Activated T-helper 1 cell treated with anti-CD3 and anti-CD28 coated beads, Interleukin-12 subunit alpha, Interleukin-12 subunit beta, Interleukin-2, Interleukin-4 antibody, amounts not matched to agents 30 ng/mL and 10 ng/mL and 1 ng/mL, durations not matched to agents 14 hours and 24 hours and 36 hours (primary cell): ENCODE data around the gene LEMD3. TPM values are rescaled to one million over a fixed set of nuclear protein-coding genes. Genes with fewer than 3 reads are reported as not detected.

ENCODE experiments used
- DNase-seq: peaks from one replicate; pipeline ENCODE4 v3.0.0; 2021; ENCODE audit warnings: low spot score
- H3K27ac Mint-ChIP-seq: one replicate; pipeline ENCODE4 v1.8.0; 2021; ENCODE audit warnings: mild to moderate bottlenecking, mixed read lengths
- H3K27me3 Mint-ChIP-seq: one replicate; pipeline ENCODE4 v1.8.0; 2022; ENCODE audit warnings: mild to moderate bottlenecking, moderate library complexity, mixed read lengths; ENCODE audit not compliant: insufficient read depth
- H3K36me3 Mint-ChIP-seq: one replicate; pipeline ENCODE4 v1.8.0; 2021; ENCODE audit warnings: low read depth, mixed read lengths
- H3K4me1 Mint-ChIP-seq: one replicate; pipeline ENCODE4 v1.8.0; 2021; ENCODE audit warnings: low read depth, mixed read lengths
- H3K4me3 Mint-ChIP-seq: one replicate; pipeline ENCODE4 v1.8.0; 2021; ENCODE audit warnings: mild to moderate bottlenecking, moderate library complexity, mixed read lengths
- H3K9me3 Mint-ChIP-seq: one replicate; pipeline ENCODE4 v1.8.0; 2021; ENCODE audit warnings: mixed read lengths
- intact Hi-C: fragments of 100-400 bp; cut with micrococcal nuclease; formaldehyde crosslinking; loops from one replicate; pipeline ENCODE4 v1.15.1; 2024
- total RNA-seq: library from RNA; stranded (reverse); gene quantifications from 2 replicates; pipeline ENCODE4 v1.2.3, GENCODE V29; 2022

Gene LEMD3
- total RNA-seq, 1 donor from 2014 or later: 26.5 TPM

GRCh38 chr12:65238609-65239008 is 69.2 kb downstream of the LEMD3 start:
- Mint-ChIP-seq H3K4me3 (no peak overlapping the region), H3K27me3 (no peaks in the 10 kb centered on the region), H3K4me1 (no peaks in the 10 kb centered on the region), H3K27ac (no peak overlapping the region), H3K36me3 (peaks cover 23% of the 10 kb centered on the region), H3K9me3 (no peaks in the 10 kb centered on the region)
- intact Hi-C loops: no loop called here
- DNase-seq: no peak

- Mint-ChIP-seq H3K4me1 (peaks cover 15% of the 10 kb centered on the region), H3K9me3 (no peaks in the 10 kb centered on the region), H3K4me3 (no peak overlapping the region), H3K36me3 (peaks cover 24% of the 10 kb centered on the region), H3K27me3 (peaks cover under 1% of the 10 kb centered on the region), H3K27ac (peak overlapping the region; percentile 87)
- DNase-seq: no peak
- intact Hi-C loops: loop anchor here (1.0 to 10.0 kb wide), 3 partner anchors 17 to 406 kb away; no protein-coding TSS in a partner anchor
These were observed 79.6 kb downstream of the LEMD3 start for GRCh38 chr12:65248656-65249633.

DNA sequence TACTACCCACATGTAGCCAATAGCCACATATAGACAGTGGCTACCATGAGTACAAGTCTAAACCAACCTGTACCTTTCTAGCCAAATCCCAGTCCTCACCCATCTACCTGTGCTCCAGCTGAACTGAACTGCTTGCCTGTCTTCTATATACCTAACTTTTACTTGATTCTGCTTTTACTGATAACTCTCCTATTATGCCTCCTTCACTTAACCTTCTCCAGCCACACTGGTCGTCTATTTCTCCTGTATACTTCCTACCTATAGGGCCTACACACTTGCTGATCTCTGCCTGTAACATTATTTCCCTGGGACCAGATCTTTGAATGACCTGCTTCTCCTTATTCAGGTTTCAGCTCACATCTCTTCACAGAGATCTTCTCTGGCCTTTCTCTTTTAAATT is 83.1 kb downstream of the LEMD3 start:
- Mint-ChIP-seq H3K9me3 (no peaks in the 10 kb centered on the region), H3K27ac (no peak overlapping the region), H3K27me3 (peaks cover 5% of the 10 kb centered on the region), H3K4me1 (peaks cover 15% of the 10 kb centered on the region), H3K4me3 (no peak overlapping the region), H3K36me3 (peaks cover 15% of the 10 kb centered on the region)
- DNase-seq: no peak
- intact Hi-C loops: no loop called here

GRCh38 chr12:65257986-65258385 is 88.6 kb downstream of the LEMD3 start:
- intact Hi-C loops: no loop called here
- Mint-ChIP-seq H3K36me3 (no peaks in the 10 kb centered on the region), H3K27me3 (peaks cover 9% of the 10 kb centered on the region), H3K4me3 (no peak overlapping the region), H3K9me3 (no peaks in the 10 kb centered on the region), H3K27ac (no peak overlapping the region), H3K4me1 (no peaks in the 10 kb centered on the region)
- DNase-seq: no peak

DNA sequence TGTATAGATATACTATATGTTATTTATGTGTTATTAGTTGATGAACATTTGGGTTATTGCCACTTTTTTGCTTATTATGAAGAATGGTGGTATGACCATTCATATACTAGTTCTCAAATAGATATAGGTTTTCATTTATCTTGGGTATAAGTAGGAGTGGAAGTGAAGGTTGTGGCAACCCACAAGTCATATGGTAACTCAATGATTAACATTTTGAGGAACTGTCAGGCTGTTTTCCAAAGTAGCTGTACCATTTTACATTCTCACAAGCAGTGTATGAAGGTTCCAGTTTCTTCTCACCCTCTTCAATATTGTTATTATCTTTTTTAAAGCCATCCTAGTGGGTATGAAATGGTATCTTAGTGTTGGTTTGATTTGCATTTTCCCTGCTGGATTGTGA is 90.1 kb downstream of the LEMD3 start:
- Mint-ChIP-seq H3K4me3 (no peak overlapping the region), H3K9me3 (no peaks in the 10 kb centered on the region), H3K36me3 (no peaks in the 10 kb centered on the region)

DNA sequence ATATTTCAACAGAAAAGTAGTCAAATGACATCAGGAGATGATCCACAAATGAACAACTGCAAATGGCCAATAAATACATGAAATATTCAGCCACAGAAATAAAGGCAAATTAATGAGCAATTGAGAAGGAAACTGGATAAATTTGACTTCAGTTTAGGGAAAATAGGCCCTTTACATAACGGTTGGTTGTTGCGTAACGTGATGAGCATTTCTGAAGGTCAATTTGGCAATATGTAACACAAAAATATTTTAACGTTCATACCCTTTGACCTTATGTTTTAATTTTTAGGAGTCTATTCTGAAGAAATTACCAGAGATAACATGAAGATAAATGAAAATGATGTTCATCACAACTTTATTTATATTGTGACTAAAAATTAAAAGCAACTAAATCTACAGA is 94.4 kb downstream of the LEMD3 start:
- intact Hi-C loops: no loop called here
- H3K4me1 Mint-ChIP-seq: no peaks in the 10 kb centered on the region
- H3K27ac Mint-ChIP-seq: no peak overlapping the region

More for the DNA sequence above, 90.1 kb downstream of the LEMD3 start:
- DNase-seq: no peak
- no peaks in the 10 kb centered on the region for H3K4me1 Mint-ChIP-seq
- no peak overlapping the region for H3K27ac Mint-ChIP-seq
- intact Hi-C loops: no loop called here
- peaks cover 7% of the 10 kb centered on the region for H3K27me3 Mint-ChIP-seq

GRCh38 chr12:65266408-65266807 is 97.0 kb downstream of the LEMD3 start:
- Mint-ChIP-seq H3K4me1 (no peaks in the 10 kb centered on the region), H3K4me3 (no peak overlapping the region), H3K27ac (no peak overlapping the region), H3K27me3 (peaks cover 17% of the 10 kb centered on the region), H3K36me3 (no peaks in the 10 kb centered on the region), H3K9me3 (no peaks in the 10 kb centered on the region)
- no peak for DNase-seq
- intact Hi-C loops: no loop called here

More for the DNA sequence above, 94.4 kb downstream of the LEMD3 start:
- peaks cover 17% of the 10 kb centered on the region for H3K27me3 Mint-ChIP-seq
- no peaks in the 10 kb centered on the region for H3K36me3 Mint-ChIP-seq
- no peaks in the 10 kb centered on the region for H3K9me3 Mint-ChIP-seq
- no peak for DNase-seq
- no peak overlapping the region for H3K4me3 Mint-ChIP-seq

DNA sequence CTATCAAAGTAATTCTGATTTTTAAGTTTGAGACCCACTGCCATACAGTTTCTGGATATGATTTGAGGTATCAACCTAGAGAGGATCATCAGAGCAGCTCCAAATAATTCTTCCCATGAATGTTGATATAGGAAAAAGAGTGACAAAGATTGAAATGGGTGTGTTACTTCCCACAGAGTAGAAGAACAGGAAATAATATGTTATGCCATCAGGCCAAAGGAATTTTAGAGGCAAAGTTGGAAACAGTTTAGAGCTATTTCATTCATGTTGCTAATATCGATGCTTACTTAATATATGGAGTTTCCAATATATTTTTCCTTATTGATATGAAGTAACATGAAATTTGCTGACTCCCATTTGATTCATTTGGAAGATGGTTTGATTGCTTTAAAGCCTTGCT is 100.2 kb downstream of the LEMD3 start:
- Mint-ChIP-seq H3K36me3 (no peaks in the 10 kb centered on the region), H3K4me1 (no peaks in the 10 kb centered on the region), H3K4me3 (no peak overlapping the region), H3K27ac (no peak overlapping the region), H3K27me3 (peaks cover 26% of the 10 kb centered on the region), H3K9me3 (no peaks in the 10 kb centered on the region)
- intact Hi-C loops: no loop called here
- DNase-seq: no peak

- Mint-ChIP-seq H3K27ac (no peak overlapping the region), H3K27me3 (peaks cover 43% of the 10 kb centered on the region), H3K9me3 (no peaks in the 10 kb centered on the region), H3K36me3 (no peaks in the 10 kb centered on the region), H3K4me3 (no peak overlapping the region), H3K4me1 (no peaks in the 10 kb centered on the region)
- intact Hi-C loops: no loop called here
- no peak for DNase-seq
These were observed 105.4 kb downstream of the LEMD3 start for GRCh38 chr12:65274602-65275272.

DNA sequence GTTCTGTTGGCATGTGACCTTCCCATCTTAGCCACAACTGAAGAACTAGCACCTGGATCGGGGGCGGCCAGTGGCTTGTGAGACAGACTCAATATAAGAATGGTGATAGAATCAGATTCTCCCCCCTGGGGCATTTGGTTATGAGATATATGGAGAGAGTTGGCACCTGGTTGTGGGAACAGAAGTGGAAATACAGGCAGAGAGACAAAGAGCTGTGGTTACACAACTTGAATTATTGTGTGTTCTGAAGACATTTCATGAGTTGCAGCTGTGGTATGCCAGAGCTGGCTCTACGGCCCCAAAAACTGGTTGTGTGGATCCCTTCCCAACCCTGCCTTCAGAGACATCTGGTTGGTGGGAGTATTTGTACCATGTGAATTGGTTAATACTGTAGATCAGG is 106.2 kb downstream of the LEMD3 start:
- Mint-ChIP-seq H3K36me3 (no peaks in the 10 kb centered on the region), H3K27ac (no peak overlapping the region), H3K27me3 (peaks cover 49% of the 10 kb centered on the region), H3K4me3 (no peak overlapping the region), H3K4me1 (no peaks in the 10 kb centered on the region), H3K9me3 (no peaks in the 10 kb centered on the region)
- no peak for DNase-seq
- intact Hi-C loops: no loop called here

DNA sequence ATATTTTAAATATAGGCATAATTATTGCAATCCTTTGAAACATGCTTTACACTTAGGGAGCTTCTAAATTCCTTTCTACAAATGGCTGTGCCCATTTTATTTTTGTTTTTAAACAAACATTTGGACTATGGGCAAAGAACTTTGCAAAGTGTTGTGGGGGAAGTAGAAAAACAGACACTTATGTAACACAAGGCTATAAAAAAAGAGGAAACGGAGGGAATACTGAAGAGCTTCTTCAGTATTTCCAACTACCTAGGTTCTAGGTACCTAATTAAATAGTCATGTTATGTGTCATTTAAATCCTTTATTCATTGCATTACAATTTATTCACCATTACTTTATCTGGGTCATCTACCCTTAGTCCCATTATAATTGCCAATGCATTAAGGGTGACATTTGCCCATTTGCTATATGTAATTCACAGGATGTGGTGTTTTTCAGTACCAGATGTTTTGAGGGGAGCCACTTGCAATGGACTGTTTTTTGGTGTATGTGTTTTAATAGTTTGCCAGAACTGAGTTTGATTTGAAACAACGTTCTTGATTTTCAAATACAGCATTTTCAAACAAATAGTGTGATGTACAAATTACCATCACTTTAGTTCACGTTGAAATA is 107.6 kb downstream of the LEMD3 start:
- H3K4me1 Mint-ChIP-seq: no peaks in the 10 kb centered on the region
- no peaks in the 10 kb centered on the region for H3K36me3 Mint-ChIP-seq
- H3K9me3 Mint-ChIP-seq: no peaks in the 10 kb centered on the region
- H3K27ac Mint-ChIP-seq: no peak overlapping the region
- intact Hi-C loops: no loop called here
- peaks cover 61% of the 10 kb centered on the region for H3K27me3 Mint-ChIP-seq
- H3K4me3 Mint-ChIP-seq: no peak overlapping the region
- DNase-seq: no peak

DNA sequence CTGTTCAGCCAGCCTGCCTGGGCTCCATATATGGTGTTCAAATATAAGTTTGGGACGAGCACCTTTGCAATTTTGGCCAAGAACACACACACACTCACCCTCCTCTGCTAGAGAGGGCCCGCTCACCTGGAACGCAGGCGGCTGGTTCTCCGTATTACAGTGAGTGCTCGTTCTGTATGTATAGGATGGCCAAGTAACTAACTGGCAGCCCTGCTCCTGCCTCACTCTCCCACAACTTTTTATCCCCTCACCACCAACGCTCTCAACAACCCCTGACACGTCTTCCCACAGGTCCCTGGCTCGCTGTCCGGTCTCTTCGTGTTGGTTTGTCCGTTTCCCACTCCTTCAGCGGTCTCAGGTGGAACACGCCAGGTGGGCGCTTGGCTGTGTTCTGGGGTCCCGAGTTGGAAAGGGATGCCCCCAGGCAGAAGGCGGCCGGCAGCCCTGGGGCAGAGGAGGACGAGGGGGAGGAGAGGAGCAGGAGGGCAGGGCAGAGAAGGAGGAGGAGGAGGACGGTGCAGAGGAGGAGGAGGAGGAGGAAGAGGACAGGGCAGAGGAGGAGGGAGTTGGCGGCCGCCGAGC is 108.7 kb downstream of the LEMD3 start:
- no peaks in the 10 kb centered on the region for H3K4me1 Mint-ChIP-seq
- DNase-seq: no peak
- no peaks in the 10 kb centered on the region for H3K36me3 Mint-ChIP-seq
- no peak overlapping the region for H3K27ac Mint-ChIP-seq
- H3K9me3 Mint-ChIP-seq: no peaks in the 10 kb centered on the region
- H3K4me3 Mint-ChIP-seq: peak overlapping the region; percentile 43
- peaks cover 60% of the 10 kb centered on the region for H3K27me3 Mint-ChIP-seq
- intact Hi-C loops: no loop called here
